Liver (tissue), 9 donors: ENCODE data around the gene ADAT2. TPM values are rescaled to one million over a fixed set of nuclear protein-coding genes. Genes with fewer than 3 reads are reported as not detected.

Experiments used
- DNase-seq: peaks from one replicate; pipeline ENCODE4 v3.0.0-alpha.2; 2017; ENCODE audit warnings: low spot score
- H3K27ac ChIP-seq, 2 donors: one replicate each; pipeline ENCODE4 v1.7.0; 2013; ENCODE audit warnings: inconsistent platforms in 2 of 2, low read length in 2 of 2, control low read depth in 1 of 2, low read depth in 1 of 2, mild to moderate bottlenecking in 1 of 2
- H3K27me3 ChIP-seq, 4 donors: one replicate each; pipeline versions ENCODE4 v1.6.1 to v1.7.0; 2013; ENCODE audit warnings: low read length in 3 of 4, inconsistent platforms in 1 of 4, mild to moderate bottlenecking in 1 of 4, moderate library complexity in 1 of 4; ENCODE audit not compliant: control insufficient read depth in 4 of 4, insufficient read depth in 4 of 4
- H3K36me3 ChIP-seq, 4 donors: one replicate each; pipeline versions ENCODE4 v1.6.1 to v1.7.0; 2013; ENCODE audit warnings: low read length in 3 of 4, mild to moderate bottlenecking in 3 of 4, low read depth in 1 of 4, moderate library complexity in 1 of 4; ENCODE audit not compliant: control insufficient read depth in 4 of 4, insufficient read depth in 3 of 4
- H3K4me1 ChIP-seq, 4 donors: one replicate each; pipeline versions ENCODE4 v1.6.1 to v1.7.0; 2013; ENCODE audit warnings: low read length in 3 of 4, mild to moderate bottlenecking in 3 of 4, moderate library complexity in 1 of 4; ENCODE audit not compliant: control insufficient read depth in 4 of 4, insufficient read depth in 4 of 4
- H3K4me3 ChIP-seq, 3 donors: one replicate each; pipeline versions ENCODE4 v1.6.1 to v1.7.0; 2013; ENCODE audit warnings: low read length in 3 of 3, control low read depth in 1 of 3, low read depth in 1 of 3, mild to moderate bottlenecking in 1 of 3
- H3K9ac ChIP-seq, 2 donors: one replicate each; pipeline ENCODE4 v1.7.0; 2013; ENCODE audit warnings: low read length in 2 of 2, mild to moderate bottlenecking in 2 of 2, moderate library complexity in 2 of 2, control low read depth in 1 of 2, low read depth in 1 of 2
- H3K9me3 ChIP-seq, 4 donors: one replicate each; pipeline versions ENCODE4 v1.6.1 to v1.7.0; 2013; ENCODE audit warnings: low read length in 3 of 4; ENCODE audit not compliant: control insufficient read depth in 4 of 4
- EGR1 ChIP-seq, 2 donors: IDR thresholded peaks; 2 replicates each; pipeline ENCODE4 v1.6.1; 2016 to 2018; ENCODE audit warnings: antibody characterized with exemption in 2 of 2, low read depth in 2 of 2
- FOXA1 ChIP-seq: IDR thresholded peaks from 2 replicates; pipeline ENCODE4 v1.6.1; 2016; ENCODE audit warnings: antibody characterized with exemption
- FOXA2 ChIP-seq: IDR thresholded peaks from 2 replicates; pipeline ENCODE4 v1.6.1; 2016; ENCODE audit warnings: antibody characterized with exemption
- GABPA ChIP-seq, 2 donors: IDR thresholded peaks in 1 of 2; conservative IDR thresholded peaks in 1 of 2; 2 replicates each; pipeline ENCODE4 v1.6.1; 2016; ENCODE audit warnings: antibody characterized with exemption in 2 of 2, mild to moderate bottlenecking in 1 of 2, moderate library complexity in 1 of 2
- HNF4A ChIP-seq, 2 donors: conservative IDR thresholded peaks; 2 replicates each; pipeline ENCODE4 v1.6.1; 2016; ENCODE audit warnings: antibody characterized with exemption in 2 of 2, mild to moderate bottlenecking in 2 of 2
- HNF4G ChIP-seq: IDR thresholded peaks from 2 replicates; pipeline ENCODE4 v1.6.1; 2016; ENCODE audit warnings: antibody characterized with exemption
- JUND ChIP-seq, 2 donors: IDR thresholded peaks; 2 replicates each; pipeline ENCODE4 v1.6.1; 2016; ENCODE audit warnings: antibody characterized with exemption in 2 of 2
- NR2F2 ChIP-seq: IDR thresholded peaks from 2 replicates; pipeline ENCODE4 v1.6.1; 2016; ENCODE audit warnings: antibody characterized with exemption
- RAD21 ChIP-seq, 2 donors: IDR thresholded peaks; 2 replicates each; pipeline ENCODE4 v1.6.1; 2016; ENCODE audit warnings: antibody characterized with exemption in 2 of 2, mild to moderate bottlenecking in 2 of 2
- RXRA ChIP-seq, 2 donors: IDR thresholded peaks; 2 replicates each; pipeline ENCODE4 v1.6.1; 2017 to 2018; ENCODE audit warnings: antibody characterized with exemption in 2 of 2, mild to moderate bottlenecking in 1 of 2
- SP1 ChIP-seq: IDR thresholded peaks from 2 replicates; pipeline ENCODE4 v1.6.1; 2018; ENCODE audit warnings: antibody characterized with exemption, mild to moderate bottlenecking
- TAF1 ChIP-seq: conservative IDR thresholded peaks from 2 replicates; pipeline ENCODE4 v1.6.1; 2016; ENCODE audit warnings: antibody characterized with exemption, mild to moderate bottlenecking
- YY1 ChIP-seq: IDR thresholded peaks from 2 replicates; pipeline ENCODE4 v1.6.1; 2016; ENCODE audit warnings: antibody characterized with exemption, mild to moderate bottlenecking
- WGBS: extraction: QIAGEN DNeasy Blood & Tissue Kit; methylation state at CpG from one replicate; pipeline ENCODE4 v1.1.7; 2013; 5-methylcytosine and 5-hydroxymethylcytosine counted together
- polyA plus RNA-seq, 2 donors: library from polyadenylated mRNA; stranded (reverse) in 1 of 2; unstranded in 1 of 2; fragments of 200-250 nt in 1 of 2; fragments of >200 nt in 1 of 2; fragmentation: Nextera tagmentation in 1 of 2; extraction: Ambion mirVana in 1 of 2; gene quantifications; one replicate each; pipeline versions ENCODE4 v1.2.1 to v1.2.3, GENCODE V29; 2013 to 2015
- total RNA-seq, 2 donors: library from RNA; depleted of rRNA; stranded (reverse); fragments of >200 nt; gene quantifications; one replicate each; pipeline ENCODE4 v1.2.3, GENCODE V29; 2014
- TF ChIP-seq, protein P1 (sequence below): IDR thresholded peaks from 2 replicates; pipeline ENCODE4 v1.6.1; 2016; ENCODE audit warnings: antibody characterized with exemption
- TF ChIP-seq, protein P2 (sequence below): IDR thresholded peaks from 2 replicates; pipeline ENCODE4 v1.6.1; 2016; ENCODE audit warnings: antibody characterized with exemption
- TF ChIP-seq, protein P3 (sequence below): fragments of 150-350 bp; IDR thresholded peaks from 2 replicates; pipeline ENCODE4 v1.5.1; 2017; ENCODE audit warnings: improper control_type of control experiment, low read depth, low read length; ENCODE audit not compliant: missing input control
- TF ChIP-seq, protein P4 (sequence below): IDR thresholded peaks from 2 replicates; pipeline ENCODE4 v1.6.1; 2016; ENCODE audit warnings: antibody characterized with exemption, mild to moderate bottlenecking
- TF ChIP-seq, protein P5 (sequence below): IDR thresholded peaks from 2 replicates; pipeline ENCODE4 v1.6.1; 2016; ENCODE audit warnings: antibody characterized with exemption
- donor health status: healthy.
- donor health status: healthy.
- donor health status: healthy.
- donor health status: healthy.
- donor health status: healthy.

ADAT2 gene
- total and polyA plus RNA-seq, 4 donors: 1.4 to 3.7 (median 2.5) TPM

DNA sequence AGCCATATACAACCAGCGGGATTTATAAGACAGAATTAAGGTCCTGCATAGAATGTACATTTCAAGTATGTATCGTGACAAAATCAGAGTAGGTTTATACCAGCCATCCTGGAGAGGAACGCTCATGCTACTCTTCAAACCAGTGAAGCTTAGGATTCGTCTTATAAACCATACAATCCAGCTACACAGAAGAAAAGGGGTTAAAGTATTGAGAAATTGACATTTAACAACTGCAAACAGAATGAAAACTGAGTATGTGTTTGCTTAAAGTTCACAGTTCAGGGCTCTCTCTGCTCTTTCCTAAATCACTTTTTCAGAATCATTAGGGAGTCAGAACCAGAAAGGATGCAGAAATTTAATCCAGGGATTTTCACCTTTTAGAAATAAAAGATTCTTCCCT is 17.9 kb downstream of the ADAT2 start:
- no peak overlapping the region for H3K4me3 ChIP-seq
- H3K9ac ChIP-seq: no peak overlapping the region
- no peaks in the 10 kb centered on the region for H3K9me3 ChIP-seq
- 63% methylated on average over 4 of the region's 4 CpGs for WGBS
- no peak for DNase-seq
- H3K27me3 ChIP-seq: no peaks in the 10 kb centered on the region
- peaks cover 4 to 25% (median 23%) of the 10 kb centered on the region in 4 donors for H3K4me1 ChIP-seq
- peak overlapping the region in 1 of 2 donors; percentile 38 for H3K27ac ChIP-seq
- no peaks in the 10 kb centered on the region for H3K36me3 ChIP-seq
- no peak for TF ChIP-seq FOXA2
- TF ChIP-seq SP1: peak; percentile 28
- TF ChIP-seq RXRA (IDR thresholded peaks at IDR 0.05): peak; percentile 51 to 61
- TF ChIP-seq HNF4A (conservative IDR thresholded peaks at IDR 0.05): peak; percentile 77 to 80
- TF ChIP-seq RAD21 (IDR thresholded peaks at IDR 0.05): peak; percentile 38 to 54
- TF ChIP-seq JUND (IDR thresholded peaks at IDR 0.05): no peak
- TF ChIP-seq, protein P1, sequence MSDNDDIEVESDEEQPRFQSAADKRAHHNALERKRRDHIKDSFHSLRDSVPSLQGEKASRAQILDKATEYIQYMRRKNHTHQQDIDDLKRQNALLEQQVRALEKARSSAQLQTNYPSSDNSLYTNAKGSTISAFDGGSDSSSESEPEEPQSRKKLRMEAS: peak; percentile 24
- TF ChIP-seq EGR1 (IDR thresholded peaks at IDR 0.05; ENCODE audit: low read depth in 2 of 2): no peak
- peak; percentile 52 for TF ChIP-seq HNF4G
- peak; percentile 23 for TF ChIP-seq YY1
- TF ChIP-seq, protein P2, sequence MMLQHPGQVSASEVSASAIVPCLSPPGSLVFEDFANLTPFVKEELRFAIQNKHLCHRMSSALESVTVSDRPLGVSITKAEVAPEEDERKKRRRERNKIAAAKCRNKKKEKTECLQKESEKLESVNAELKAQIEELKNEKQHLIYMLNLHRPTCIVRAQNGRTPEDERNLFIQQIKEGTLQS: no peak
- peak; percentile 19 for TF ChIP-seq FOXA1
- TF ChIP-seq NR2F2: peak; percentile 10
- no peak for TF ChIP-seq TAF1
- TF ChIP-seq, protein P3, sequence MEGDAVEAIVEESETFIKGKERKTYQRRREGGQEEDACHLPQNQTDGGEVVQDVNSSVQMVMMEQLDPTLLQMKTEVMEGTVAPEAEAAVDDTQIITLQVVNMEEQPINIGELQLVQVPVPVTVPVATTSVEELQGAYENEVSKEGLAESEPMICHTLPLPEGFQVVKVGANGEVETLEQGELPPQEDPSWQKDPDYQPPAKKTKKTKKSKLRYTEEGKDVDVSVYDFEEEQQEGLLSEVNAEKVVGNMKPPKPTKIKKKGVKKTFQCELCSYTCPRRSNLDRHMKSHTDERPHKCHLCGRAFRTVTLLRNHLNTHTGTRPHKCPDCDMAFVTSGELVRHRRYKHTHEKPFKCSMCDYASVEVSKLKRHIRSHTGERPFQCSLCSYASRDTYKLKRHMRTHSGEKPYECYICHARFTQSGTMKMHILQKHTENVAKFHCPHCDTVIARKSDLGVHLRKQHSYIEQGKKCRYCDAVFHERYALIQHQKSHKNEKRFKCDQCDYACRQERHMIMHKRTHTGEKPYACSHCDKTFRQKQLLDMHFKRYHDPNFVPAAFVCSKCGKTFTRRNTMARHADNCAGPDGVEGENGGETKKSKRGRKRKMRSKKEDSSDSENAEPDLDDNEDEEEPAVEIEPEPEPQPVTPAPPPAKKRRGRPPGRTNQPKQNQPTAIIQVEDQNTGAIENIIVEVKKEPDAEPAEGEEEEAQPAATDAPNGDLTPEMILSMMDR: no peak
- no peak for TF ChIP-seq GABPA (IDR thresholded peaks at IDR 0.05 in 1 of 2, conservative IDR thresholded peaks at IDR 0.05 in 1 of 2)
- TF ChIP-seq, protein P4, sequence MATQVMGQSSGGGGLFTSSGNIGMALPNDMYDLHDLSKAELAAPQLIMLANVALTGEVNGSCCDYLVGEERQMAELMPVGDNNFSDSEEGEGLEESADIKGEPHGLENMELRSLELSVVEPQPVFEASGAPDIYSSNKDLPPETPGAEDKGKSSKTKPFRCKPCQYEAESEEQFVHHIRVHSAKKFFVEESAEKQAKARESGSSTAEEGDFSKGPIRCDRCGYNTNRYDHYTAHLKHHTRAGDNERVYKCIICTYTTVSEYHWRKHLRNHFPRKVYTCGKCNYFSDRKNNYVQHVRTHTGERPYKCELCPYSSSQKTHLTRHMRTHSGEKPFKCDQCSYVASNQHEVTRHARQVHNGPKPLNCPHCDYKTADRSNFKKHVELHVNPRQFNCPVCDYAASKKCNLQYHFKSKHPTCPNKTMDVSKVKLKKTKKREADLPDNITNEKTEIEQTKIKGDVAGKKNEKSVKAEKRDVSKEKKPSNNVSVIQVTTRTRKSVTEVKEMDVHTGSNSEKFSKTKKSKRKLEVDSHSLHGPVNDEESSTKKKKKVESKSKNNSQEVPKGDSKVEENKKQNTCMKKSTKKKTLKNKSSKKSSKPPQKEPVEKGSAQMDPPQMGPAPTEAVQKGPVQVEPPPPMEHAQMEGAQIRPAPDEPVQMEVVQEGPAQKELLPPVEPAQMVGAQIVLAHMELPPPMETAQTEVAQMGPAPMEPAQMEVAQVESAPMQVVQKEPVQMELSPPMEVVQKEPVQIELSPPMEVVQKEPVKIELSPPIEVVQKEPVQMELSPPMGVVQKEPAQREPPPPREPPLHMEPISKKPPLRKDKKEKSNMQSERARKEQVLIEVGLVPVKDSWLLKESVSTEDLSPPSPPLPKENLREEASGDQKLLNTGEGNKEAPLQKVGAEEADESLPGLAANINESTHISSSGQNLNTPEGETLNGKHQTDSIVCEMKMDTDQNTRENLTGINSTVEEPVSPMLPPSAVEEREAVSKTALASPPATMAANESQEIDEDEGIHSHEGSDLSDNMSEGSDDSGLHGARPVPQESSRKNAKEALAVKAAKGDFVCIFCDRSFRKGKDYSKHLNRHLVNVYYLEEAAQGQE: no peak
- TF ChIP-seq, protein P5, sequence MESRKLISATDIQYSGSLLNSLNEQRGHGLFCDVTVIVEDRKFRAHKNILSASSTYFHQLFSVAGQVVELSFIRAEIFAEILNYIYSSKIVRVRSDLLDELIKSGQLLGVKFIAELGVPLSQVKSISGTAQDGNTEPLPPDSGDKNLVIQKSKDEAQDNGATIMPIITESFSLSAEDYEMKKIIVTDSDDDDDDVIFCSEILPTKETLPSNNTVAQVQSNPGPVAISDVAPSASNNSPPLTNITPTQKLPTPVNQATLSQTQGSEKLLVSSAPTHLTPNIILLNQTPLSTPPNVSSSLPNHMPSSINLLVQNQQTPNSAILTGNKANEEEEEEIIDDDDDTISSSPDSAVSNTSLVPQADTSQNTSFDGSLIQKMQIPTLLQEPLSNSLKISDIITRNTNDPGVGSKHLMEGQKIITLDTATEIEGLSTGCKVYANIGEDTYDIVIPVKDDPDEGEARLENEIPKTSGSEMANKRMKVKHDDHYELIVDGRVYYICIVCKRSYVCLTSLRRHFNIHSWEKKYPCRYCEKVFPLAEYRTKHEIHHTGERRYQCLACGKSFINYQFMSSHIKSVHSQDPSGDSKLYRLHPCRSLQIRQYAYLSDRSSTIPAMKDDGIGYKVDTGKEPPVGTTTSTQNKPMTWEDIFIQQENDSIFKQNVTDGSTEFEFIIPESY: peak; percentile 35
